Panc1 (cell line): ENCODE data around the gene GSX2. TPM values are rescaled to one million over a fixed set of nuclear protein-coding genes. Genes with fewer than 3 reads are reported as not detected.

ENCODE experiments used
- ATAC-seq: fragments of 200-7000 bp; cut with Tn5 transposase; 2 replicates; pipeline ENCODE4 v1.9.1; 2020; ENCODE audit warnings: mild to moderate bottlenecking, moderate library complexity
- BruUV-seq: library from RNA; stranded (reverse); fragments of 400-500 nt; replicated peaks from 2 replicates; lab custom pipeline; 2021; lab: Mats Ljungman, UMichigan
- CTCF ChIA-PET: fragments of 300-600 bp; sonication (Branson Sonifier 250); formaldehyde crosslinking; loops from one replicate; lab custom pipeline; 2022; ENCODE audit warnings: antibody characterized with exemption; lab: Charles Lee
- POLR2A ChIA-PET: fragments of 300-600 bp; sonication (Branson Sonifier 250); formaldehyde crosslinking; loops from one replicate; lab custom pipeline; 2022; ENCODE audit warnings: antibody characterized with exemption; lab: Charles Lee
- DNase-seq: peaks from one replicate; pipeline ENCODE4 v3.0.0-alpha.2; 2010; ENCODE audit warnings: low read depth, low spot score
- H3K27ac ChIP-seq: 2 replicates; pipeline ENCODE4 v1.5.1; 2011; ENCODE audit warnings: mild to moderate bottlenecking, low read length, inconsistent platforms
- H3K27me3 ChIP-seq: fragments of 200-500 bp; sonication (Bioruptor generic); 2 replicates; pipeline ENCODE4 v1.6.0; 2014; ENCODE audit warnings: low read length, inconsistent platforms; ENCODE audit not compliant: control insufficient read depth, insufficient read depth
- H3K36me3 ChIP-seq: fragments of 200-500 bp; sonication (Bioruptor generic); 2 replicates; pipeline ENCODE4 v1.5.1; 2014; ENCODE audit warnings: inconsistent platforms, mild to moderate bottlenecking, low read length, moderate library complexity; ENCODE audit not compliant: control insufficient read depth, insufficient read depth
- H3K4me1 ChIP-seq: 2 replicates; pipeline ENCODE4 v1.5.1; 2011; ENCODE audit warnings: inconsistent platforms, mild to moderate bottlenecking, low read length, moderate library complexity; ENCODE audit not compliant: control insufficient read depth, insufficient read depth
- H3K4me3 ChIP-seq, 2 experiments: 2 replicates each; pipeline ENCODE4 v1.5.1; 2011 to 2012; ENCODE audit warnings: low read depth in 2 of 2, low read length in 2 of 2, mild to moderate bottlenecking in 2 of 2, inconsistent platforms in 1 of 2, moderate library complexity in 1 of 2
- H3K9me3 ChIP-seq: fragments of 200-500 bp; sonication (Bioruptor generic); 2 replicates; pipeline ENCODE4 v1.5.1; 2014; ENCODE audit warnings: low read depth, mild to moderate bottlenecking, inconsistent platforms, low read length, moderate library complexity; ENCODE audit not compliant: control insufficient read depth, insufficient read depth
- CTCF ChIP-seq: fragments of 450-650 bp; IDR thresholded peaks from 2 replicates; pipeline ENCODE4 v1.5.1; 2017; ENCODE audit warnings: mild to moderate bottlenecking
- POLR2AphosphoS5 ChIP-seq: IDR thresholded peaks from 2 replicates; pipeline ENCODE4 v1.6.1; 2012; ENCODE audit warnings: mild to moderate bottlenecking, low read depth, low read length, moderate library complexity
- REST ChIP-seq, 2 experiments: IDR thresholded peaks; 2 replicates each; pipeline ENCODE4 v1.6.1; 2011 to 2012; ENCODE audit warnings: low read depth in 2 of 2, control low read depth in 1 of 2, low read length in 1 of 2, mild to moderate bottlenecking in 1 of 2, moderate library complexity in 1 of 2; ENCODE audit not compliant: insufficient read depth in 1 of 2
- SIN3A ChIP-seq: IDR thresholded peaks from 2 replicates; pipeline ENCODE4 v1.6.1; 2012; ENCODE audit warnings: low read depth, mild to moderate bottlenecking, low read length, moderate library complexity, borderline replicate concordance; ENCODE audit not compliant: insufficient read depth
- TCF7L2 ChIP-seq: IDR thresholded peaks from 2 replicates; pipeline ENCODE4 v1.6.1; 2011; ENCODE audit warnings: mild to moderate bottlenecking, low read depth, low read length, inconsistent platforms
- in situ Hi-C: cut with HindIII; loops from 2 replicates; pipeline ENCODE4 v1.10.0; 2016; ENCODE audit warnings: low sequenced_read_pairs, low pct_unique_long_range_greater_than_20kb
- intact Hi-C: fragments of 100-400 bp; cut with micrococcal nuclease; formaldehyde crosslinking; loops from one replicate; pipeline ENCODE4 v1.10.0; 2022; ENCODE audit not compliant: unreplicated experiment
- total RNA-seq: library from RNA; stranded (reverse); gene quantifications from one replicate; pipeline ENCODE4 v1.2.1, GENCODE V29; 2021; ENCODE audit not compliant: unreplicated experiment

GSX2 gene
- total RNA-seq, 1 experiment from 2014 or later = not detected

- BruUV-seq = no TSS peak
These were observed 33.9 kb upstream of the GSX2 start for GRCh38 chr4:54066088-54066415.

GRCh38 chr4:54066718-54067129 is 33.2 kb upstream of the GSX2 start:
- POLR2A ChIA-PET = no interaction called here

More at GRCh38 chr4:54066088-54066415, 33.9 kb upstream of the GSX2 start:
- Histone ChIP-seq H3K4me1 (peaks cover 15% of the 10 kb centered on the region), H3K9me3 (no peaks in the 10 kb centered on the region), H3K4me3 (no peak overlapping the region), H3K27me3 (no peaks in the 10 kb centered on the region), H3K36me3 (no peaks in the 10 kb centered on the region; the same call in 1 of the 2 replicates), H3K27ac (peak overlapping the region; percentile 45; the same call in 1 of the 2 replicates)
- ChIA-PET POLR2A (interaction anchor here (0.5 kb wide), 1 partner anchor 26 kb away, joined by 12 read pairs; no protein-coding TSS in a partner anchor), CTCF (no interaction called here)
- ATAC-seq (no peak), DNase-seq (no peak)
- TF ChIP-seq POLR2AphosphoS5 (no peak), SIN3A (no peak), CTCF (no peak), REST (IDR thresholded peaks at IDR 0.05; ENCODE audit: insufficient read depth in 1 of 2, low read depth in 2 of 2, low read length in 1 of 2) (no peak), TCF7L2 (no peak)
- intact Hi-C loops (no loop called here), in situ Hi-C loops (no loop called here)

More at GRCh38 chr4:54066718-54067129, 33.2 kb upstream of the GSX2 start:
- no peak for TF ChIP-seq REST (IDR thresholded peaks at IDR 0.05; ENCODE audit: insufficient read depth in 1 of 2, low read depth in 2 of 2, low read length in 1 of 2)
- TF ChIP-seq SIN3A = no peak
- no peak for TF ChIP-seq CTCF
- no peak for TF ChIP-seq POLR2AphosphoS5
- TF ChIP-seq TCF7L2 = no peak
- Histone ChIP-seq H3K4me1 (peaks cover 15% of the 10 kb centered on the region), H3K27ac (no peak overlapping the region; the same call in 1 of the 2 replicates), H3K27me3 (no peaks in the 10 kb centered on the region), H3K36me3 (no peaks in the 10 kb centered on the region; the same call in 1 of the 2 replicates), H3K9me3 (no peaks in the 10 kb centered on the region), H3K4me3 (no peak overlapping the region)
- in situ Hi-C loops = no loop called here
- CTCF ChIA-PET = no interaction called here
- BruUV-seq = no TSS peak
- DNase-seq (no peak), ATAC-seq (no peak)
- intact Hi-C loops = no loop called here
